Activated B cell treated with CpG ODN at 0.5 μM for 24 hours (primary cell): ENCODE measurements around the gene ENPP7. TPM values are rescaled to one million over a fixed set of nuclear protein-coding genes. Genes with fewer than 3 reads are reported as not detected.

Experiments used
- ATAC-seq: fragments of 200-7000 bp; cut with Tn5 transposase; one replicate; pipeline ENCODE4 v1.10.0; 2021; ENCODE audit warnings: low read depth, mild to moderate bottlenecking, moderate library complexity
- CTCF ChIA-PET: fragments of 350-600 bp; sonication (Branson Sonifier 250); formaldehyde crosslinking; loops from one replicate; lab custom pipeline; 2021; ENCODE audit warnings: antibody characterized with exemption; lab: Charles Lee
- POLR2A ChIA-PET: fragments of 350-600 bp; sonication (Branson Sonifier 250); formaldehyde crosslinking; loops from one replicate; lab custom pipeline; 2021; ENCODE audit warnings: antibody characterized with exemption; lab: Charles Lee
- DNase-seq: peaks from one replicate; pipeline ENCODE4 v3.0.0; 2022
- H3K27ac Mint-ChIP-seq: one replicate; pipeline ENCODE4 v1.8.0; 2020; ENCODE audit warnings: mixed read lengths
- H3K27me3 Mint-ChIP-seq: one replicate; pipeline ENCODE4 v1.8.0; 2021; ENCODE audit warnings: mixed read lengths
- H3K36me3 Mint-ChIP-seq: one replicate; pipeline ENCODE4 v1.8.0; 2021; ENCODE audit warnings: low read depth, mixed read lengths
- H3K4me1 Mint-ChIP-seq: one replicate; pipeline ENCODE4 v1.8.0; 2021; ENCODE audit warnings: mixed read lengths
- H3K4me3 Mint-ChIP-seq: one replicate; pipeline ENCODE4 v1.8.0; 2020; ENCODE audit warnings: mild to moderate bottlenecking, mixed read lengths
- H3K9me3 Mint-ChIP-seq: one replicate; pipeline ENCODE4 v1.8.0; 2020; ENCODE audit warnings: mixed read lengths
- intact Hi-C: fragments of 100-400 bp; cut with micrococcal nuclease; formaldehyde crosslinking; loops from one replicate; pipeline ENCODE4 v1.15.1; 2024
- total RNA-seq: library from RNA; stranded (reverse); gene quantifications from 2 replicates; pipeline ENCODE4 v1.2.3, GENCODE V29; 2022
- TF ChIP-seq, protein P1 (sequence below): fragments of 200-600 bp; IDR thresholded peaks from one replicate; pipeline ENCODE4 v1.8.0; 2022; ENCODE audit warnings: antibody characterized with exemption, mild to moderate bottlenecking

The ENPP7 gene
- total RNA-seq, 1 donor from 2014 or later: 1.5 TPM

DNA sequence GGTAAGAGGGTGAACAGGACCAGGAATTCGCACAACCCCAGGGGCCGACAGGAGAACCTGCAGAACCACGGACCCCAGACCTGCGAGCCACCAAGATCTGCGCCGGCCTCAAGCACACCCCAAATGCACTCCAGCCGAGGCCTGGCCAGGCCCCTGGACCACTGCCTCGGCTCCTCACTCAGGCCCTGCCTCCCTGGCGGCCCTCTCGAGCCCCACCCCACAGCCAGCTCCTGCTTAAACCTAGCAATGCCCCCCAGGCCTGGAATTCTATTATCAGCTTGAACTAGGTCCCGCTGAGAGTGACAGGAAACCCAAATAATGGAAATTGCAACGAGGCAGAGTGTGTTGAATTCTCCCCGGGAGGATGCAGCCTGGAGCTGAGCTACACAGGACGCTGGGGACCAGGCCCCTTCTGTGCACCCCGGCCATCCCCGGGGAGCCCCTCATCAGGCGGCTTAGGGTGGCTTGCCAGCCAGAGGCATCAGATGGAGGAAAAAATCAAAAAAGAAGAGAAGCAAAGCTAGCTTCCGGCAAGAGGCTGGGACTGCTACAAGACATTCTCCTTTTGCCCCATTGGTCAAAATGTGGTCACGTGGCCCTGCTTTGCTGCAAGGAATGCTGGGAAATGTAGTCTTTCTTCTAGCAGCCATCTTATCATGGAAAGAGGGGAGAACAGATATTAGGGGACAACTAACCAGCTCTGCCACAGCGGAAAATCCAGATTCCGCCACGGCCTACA lies 2.4 kb upstream of the ENPP7 start:
- TF ChIP-seq, protein P1, sequence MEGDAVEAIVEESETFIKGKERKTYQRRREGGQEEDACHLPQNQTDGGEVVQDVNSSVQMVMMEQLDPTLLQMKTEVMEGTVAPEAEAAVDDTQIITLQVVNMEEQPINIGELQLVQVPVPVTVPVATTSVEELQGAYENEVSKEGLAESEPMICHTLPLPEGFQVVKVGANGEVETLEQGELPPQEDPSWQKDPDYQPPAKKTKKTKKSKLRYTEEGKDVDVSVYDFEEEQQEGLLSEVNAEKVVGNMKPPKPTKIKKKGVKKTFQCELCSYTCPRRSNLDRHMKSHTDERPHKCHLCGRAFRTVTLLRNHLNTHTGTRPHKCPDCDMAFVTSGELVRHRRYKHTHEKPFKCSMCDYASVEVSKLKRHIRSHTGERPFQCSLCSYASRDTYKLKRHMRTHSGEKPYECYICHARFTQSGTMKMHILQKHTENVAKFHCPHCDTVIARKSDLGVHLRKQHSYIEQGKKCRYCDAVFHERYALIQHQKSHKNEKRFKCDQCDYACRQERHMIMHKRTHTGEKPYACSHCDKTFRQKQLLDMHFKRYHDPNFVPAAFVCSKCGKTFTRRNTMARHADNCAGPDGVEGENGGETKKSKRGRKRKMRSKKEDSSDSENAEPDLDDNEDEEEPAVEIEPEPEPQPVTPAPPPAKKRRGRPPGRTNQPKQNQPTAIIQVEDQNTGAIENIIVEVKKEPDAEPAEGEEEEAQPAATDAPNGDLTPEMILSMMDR: no peak
- H3K9me3 Mint-ChIP-seq: no peaks in the 10 kb centered on the region
- ChIA-PET POLR2A (no interaction called here), CTCF (interaction anchor here (1.0 to 1.4 kb wide), 2 partner anchors 20 to 280 kb away, joined by 3 to 5 read pairs; no protein-coding TSS in a partner anchor)
- peak overlapping the region; percentile 91 for H3K27ac Mint-ChIP-seq
- H3K36me3 Mint-ChIP-seq: no peaks in the 10 kb centered on the region
- DNase-seq (peak; percentile 61), ATAC-seq (peak; percentile 60)
- H3K4me3 Mint-ChIP-seq: peak overlapping the region; percentile 84
- H3K4me1 Mint-ChIP-seq: peaks cover 46% of the 10 kb centered on the region
- intact Hi-C loops: no loop called here
- H3K27me3 Mint-ChIP-seq: no peaks in the 10 kb centered on the region

DNA sequence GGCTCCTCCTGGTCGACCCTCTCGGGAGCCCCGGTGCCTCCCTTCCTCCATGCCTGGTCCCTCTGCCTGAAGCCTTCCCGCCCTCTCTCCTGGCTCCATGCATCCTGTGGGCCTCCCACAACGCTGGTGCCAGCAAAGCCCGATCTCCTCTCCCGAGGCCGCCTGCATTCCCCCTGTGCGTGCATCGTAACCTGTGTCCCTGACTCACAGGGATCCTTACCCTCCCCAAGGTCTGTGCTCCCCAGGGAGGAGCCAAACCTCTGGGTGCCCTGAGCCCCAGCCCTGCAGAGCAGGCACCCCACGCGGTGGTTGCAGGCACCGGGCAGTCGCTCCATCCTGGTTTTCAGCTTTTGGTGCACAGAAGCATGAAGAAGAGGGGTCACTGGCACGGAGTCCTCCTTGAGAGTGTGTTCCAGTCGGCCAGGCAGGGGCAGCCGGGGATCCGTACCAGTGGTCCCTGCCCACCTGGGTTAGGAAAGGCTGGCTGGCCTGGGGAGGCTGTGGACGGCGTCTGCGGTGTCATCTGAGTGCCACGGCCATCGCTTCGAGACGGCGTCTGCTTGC lies 1.8 kb upstream of the ENPP7 start:
- peaks cover 51% of the 10 kb centered on the region for H3K4me1 Mint-ChIP-seq
- ATAC-seq (no peak), DNase-seq (no peak)
- no peaks in the 10 kb centered on the region for H3K9me3 Mint-ChIP-seq
- H3K27me3 Mint-ChIP-seq: no peaks in the 10 kb centered on the region
- H3K27ac Mint-ChIP-seq: peak overlapping the region; percentile 24
- no peaks in the 10 kb centered on the region for H3K36me3 Mint-ChIP-seq
- intact Hi-C loops: no loop called here
- ChIA-PET CTCF (no interaction called here), POLR2A (no interaction called here)
- H3K4me3 Mint-ChIP-seq: peak overlapping the region; percentile 38
- TF ChIP-seq, protein P1: no peak

DNA sequence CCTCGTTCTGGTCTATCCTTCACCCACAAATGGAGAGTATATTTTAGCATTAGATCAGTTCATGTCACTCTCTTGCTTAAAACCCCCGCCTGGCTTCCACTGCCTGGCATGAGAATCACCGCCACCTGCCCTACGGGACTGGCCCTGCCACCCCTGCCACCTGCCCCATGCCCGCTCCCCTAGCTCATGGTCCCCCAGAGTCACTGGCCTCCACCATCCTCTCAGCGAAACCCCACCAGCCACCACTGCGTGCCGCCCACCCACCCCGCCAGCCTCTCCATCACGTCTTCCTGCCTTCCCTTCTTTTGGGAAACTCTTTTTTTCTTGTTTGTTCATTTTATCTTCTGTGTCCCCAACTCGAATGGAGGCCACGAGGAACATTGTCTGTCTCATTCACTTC lies 982 bp upstream of the ENPP7 start:
- ChIA-PET CTCF (no interaction called here), POLR2A (no interaction called here)
- Mint-ChIP-seq H3K4me1 (peaks cover 51% of the 10 kb centered on the region), H3K27ac (no peak overlapping the region), H3K27me3 (no peaks in the 10 kb centered on the region), H3K9me3 (no peaks in the 10 kb centered on the region), H3K4me3 (peak overlapping the region; percentile 29), H3K36me3 (no peaks in the 10 kb centered on the region)
- ATAC-seq (no peak), DNase-seq (no peak)
- intact Hi-C loops: loop anchor here (5.0 kb wide), 1 partner anchor 108 kb away; the partner anchor contains the start of gene CBX4
- TF ChIP-seq, protein P1: no peak

DNA sequence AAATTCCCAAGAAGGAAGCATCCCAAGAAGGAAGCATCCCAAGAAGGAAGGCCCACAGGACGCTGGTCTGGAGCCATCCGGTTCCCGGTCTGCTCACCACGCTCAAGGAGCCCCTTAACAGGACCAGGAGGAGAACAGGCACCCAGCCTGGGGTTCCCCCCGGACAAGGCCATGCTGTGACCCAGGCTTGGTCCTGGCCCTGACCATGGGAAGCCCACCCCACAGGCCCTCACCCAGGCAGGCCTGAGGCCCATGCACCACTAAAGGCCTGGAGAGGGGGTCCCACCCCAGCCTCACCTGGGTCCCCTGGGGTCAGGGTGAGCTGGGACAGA lies 340 bp upstream of the ENPP7 start:
- H3K4me3 Mint-ChIP-seq: peak overlapping the region; percentile 29
- H3K27ac Mint-ChIP-seq: no peak overlapping the region
- intact Hi-C loops: loop anchor here (5.0 kb wide), 1 partner anchor 107 kb away; the partner anchor contains the start of gene CBX4
- no peaks in the 10 kb centered on the region for H3K9me3 Mint-ChIP-seq
- ATAC-seq (no peak), DNase-seq (no peak)
- no peaks in the 10 kb centered on the region for H3K27me3 Mint-ChIP-seq
- H3K36me3 Mint-ChIP-seq: no peaks in the 10 kb centered on the region
- POLR2A ChIA-PET: no interaction called here
- CTCF ChIA-PET: no interaction called here
- TF ChIP-seq, protein P1: no peak
- H3K4me1 Mint-ChIP-seq: peaks cover 51% of the 10 kb centered on the region

DNA sequence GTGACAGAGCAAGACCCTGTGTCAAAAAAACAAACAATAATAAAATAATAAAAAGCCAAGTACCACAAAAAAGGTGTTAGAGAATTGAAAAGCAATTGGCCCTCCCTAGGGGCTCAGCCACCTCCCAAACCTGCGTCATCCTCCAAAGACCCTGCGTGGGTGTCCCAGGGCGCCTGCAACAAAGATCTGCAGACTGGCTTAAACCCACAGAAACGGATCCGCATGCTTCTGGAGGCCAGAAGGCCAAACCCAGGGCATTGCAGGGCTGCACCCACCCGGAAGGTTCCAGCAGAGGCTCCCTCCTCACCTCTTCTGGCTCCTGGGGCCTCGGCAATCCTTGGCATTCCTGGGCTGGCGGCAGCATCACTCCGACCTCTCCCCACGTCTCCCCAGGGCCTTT lies 1.5 kb downstream of the ENPP7 start:
- H3K9me3 Mint-ChIP-seq: no peaks in the 10 kb centered on the region
- H3K27ac Mint-ChIP-seq: peak overlapping the region; percentile 92
- no peak for ATAC-seq
- POLR2A ChIA-PET: interaction anchor here (1.5 to 1.8 kb wide), 3 partner anchors 8 to 108 kb away, joined by 4 to 5 read pairs (median 5); partner anchors contain the start of gene CBX4
- intact Hi-C loops: loop anchor here (5.0 kb wide), 1 partner anchor 105 kb away; the partner anchor contains the start of gene CBX4
- no peaks in the 10 kb centered on the region for H3K36me3 Mint-ChIP-seq
- no peak for DNase-seq
- H3K4me1 Mint-ChIP-seq: peaks cover 51% of the 10 kb centered on the region
- H3K27me3 Mint-ChIP-seq: no peaks in the 10 kb centered on the region
- peak overlapping the region; percentile 90 for H3K4me3 Mint-ChIP-seq
- TF ChIP-seq, protein P1: no peak
- CTCF ChIA-PET: interaction anchor here (2.1 to 2.2 kb wide), 2 partner anchors 13 to 23 kb away, joined by 5 to 6 read pairs; no protein-coding TSS in a partner anchor
